DMS79 treated with DMSO at 0.1 percent for 48 hours (cell line): ENCODE results near the gene KCNE1.
"Not testable (repeated sequence)": the region's sequence is repeated elsewhere in the genome, so short reads cannot be mapped to it uniquely, and the experiment has no call there.

Source experiments
- DNase-seq: peaks from one replicate; lab custom pipeline; 2025; lab: John Stamatoyannopoulos, UW

The KCNE1 gene

DNA sequence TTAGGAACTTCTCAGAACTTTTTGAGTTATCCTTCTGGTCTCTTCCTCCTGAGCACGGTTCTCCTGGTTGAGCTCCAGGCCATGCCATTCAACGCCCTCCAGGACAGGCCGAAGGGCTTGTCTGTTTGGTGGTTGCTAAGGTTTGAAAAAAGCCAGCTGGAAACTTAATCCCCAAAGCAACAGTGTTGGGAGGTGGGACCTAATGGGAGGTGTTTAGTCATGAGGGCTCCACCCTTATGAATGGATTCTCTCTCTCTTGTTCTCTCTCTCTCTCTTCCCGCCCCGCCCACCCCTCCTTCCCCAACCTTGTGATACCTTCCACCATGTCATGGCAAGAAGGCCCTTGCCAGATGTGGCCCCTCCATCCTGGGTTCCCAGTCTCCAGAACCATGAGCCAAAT is 829 bp downstream of the KCNE1 start:
- DNase-seq, result no peak

DNA sequence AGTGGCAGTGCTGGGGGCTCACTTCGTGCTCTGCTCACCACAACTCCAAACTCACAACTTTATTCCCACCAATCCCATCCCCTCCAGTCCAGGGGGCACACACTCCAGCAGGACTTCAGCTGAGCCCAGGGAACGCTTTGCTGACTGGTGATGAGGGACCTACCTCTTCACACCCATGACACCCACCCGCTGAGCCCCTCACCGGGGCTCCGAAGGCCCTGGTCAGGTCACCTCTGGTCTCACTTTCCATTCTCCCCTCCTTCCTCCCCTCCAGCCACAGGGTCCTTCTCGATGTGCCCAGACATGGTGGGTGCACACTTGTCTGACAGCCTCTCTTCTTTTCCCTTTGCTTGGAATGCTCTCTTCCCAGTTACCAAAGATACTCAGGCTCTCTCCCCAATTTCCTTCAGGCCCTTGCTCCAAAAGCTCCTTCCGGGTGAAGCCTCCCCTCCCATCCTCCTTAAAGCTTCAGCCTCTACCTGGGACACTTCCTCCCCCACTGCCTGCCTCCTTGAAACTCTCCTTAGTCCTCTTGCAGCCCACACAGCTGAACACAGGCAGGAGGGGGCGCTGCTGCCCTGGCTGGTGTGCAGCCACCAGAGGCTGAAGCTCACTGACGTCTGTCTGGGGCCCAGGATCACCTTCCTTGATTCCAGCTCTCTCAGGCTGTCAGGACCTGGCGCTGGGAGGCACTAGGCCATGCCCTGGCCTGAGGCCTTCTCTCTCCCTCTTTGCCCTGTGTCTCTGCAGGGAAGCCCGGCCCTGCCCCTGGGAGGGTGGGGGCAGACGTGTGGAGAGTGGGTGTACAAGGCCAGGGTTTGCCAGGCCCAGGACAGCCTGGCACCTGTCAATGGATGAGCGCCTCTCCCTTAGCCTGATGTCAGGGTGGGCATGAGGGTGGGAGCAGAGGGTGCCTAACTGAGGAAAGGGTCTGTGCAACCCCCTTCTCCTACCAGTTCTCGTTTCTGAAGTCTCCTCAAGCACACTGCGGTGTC is 1.6 kb downstream of the KCNE1 start:
- no peak for DNase-seq

DNA sequence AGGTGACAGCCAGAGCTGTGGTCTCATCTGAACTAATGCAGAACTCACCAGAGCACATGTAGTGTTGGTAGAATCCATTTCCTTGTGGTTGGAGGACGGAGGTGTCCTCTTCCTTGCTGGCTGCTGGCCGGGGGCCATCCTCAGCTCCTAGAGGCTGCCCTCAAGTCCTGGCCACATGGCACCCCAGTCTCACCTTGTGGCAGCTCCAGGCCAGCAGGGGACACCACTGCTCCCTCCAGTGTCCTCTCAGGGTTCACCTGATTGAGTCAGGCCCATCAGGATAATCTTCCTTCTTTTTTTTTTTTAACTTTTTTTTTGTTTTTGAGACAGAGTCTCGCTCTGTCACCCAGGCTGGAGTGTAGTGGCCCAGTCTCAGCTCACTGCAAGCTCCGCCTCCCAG is 2.9 kb downstream of the KCNE1 start:
- no peak for DNase-seq

DNA sequence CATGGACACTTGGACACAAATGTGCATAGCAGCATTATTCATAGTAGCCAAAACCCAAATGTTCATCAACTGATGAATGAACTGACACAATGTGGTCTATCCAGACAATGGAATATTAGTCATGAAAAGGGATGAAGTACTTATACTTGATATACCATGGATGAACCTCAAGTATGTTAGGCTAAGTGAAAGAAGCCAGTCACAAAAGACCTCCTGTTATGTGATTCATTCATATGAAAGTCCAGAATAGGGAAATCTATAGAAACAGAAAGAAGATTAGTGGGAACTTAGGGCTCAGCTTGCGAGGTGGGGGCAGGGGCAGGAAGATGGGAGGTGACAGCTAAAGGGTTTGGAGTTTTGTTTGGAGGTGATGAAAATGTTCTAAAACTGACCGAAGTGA is 7.4 kb downstream of the KCNE1 start:
- DNase-seq, result no peak

DNA sequence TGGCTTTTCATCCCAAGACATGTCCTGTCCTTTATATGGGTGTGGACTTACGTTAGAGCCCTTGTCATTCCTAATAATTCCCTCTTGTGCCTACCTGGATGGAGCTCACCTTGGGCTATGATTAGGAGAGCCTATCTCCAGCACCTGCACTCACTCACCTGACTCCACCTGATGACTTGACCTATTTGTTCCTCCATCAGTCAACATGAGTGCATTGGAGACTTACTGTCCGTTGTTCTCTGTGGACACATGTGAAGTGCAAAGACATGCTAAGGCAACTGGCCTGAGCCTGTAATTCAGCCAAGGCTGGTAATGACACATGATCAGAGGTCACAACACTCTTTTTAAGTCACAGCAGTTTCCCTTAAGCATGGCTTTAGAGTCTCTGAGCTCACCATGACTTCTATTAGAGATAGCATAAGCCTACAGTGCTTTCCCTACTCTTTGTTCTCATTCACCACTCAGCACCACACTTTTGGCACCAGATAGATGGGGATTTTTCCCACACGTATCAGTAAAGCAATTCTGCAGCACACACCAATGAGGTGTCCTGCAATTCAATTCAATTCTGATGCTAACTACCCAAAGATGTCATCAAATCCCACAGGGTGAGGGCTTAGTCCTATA is 9.4 kb downstream of the KCNE1 start:
- DNase-seq, result no peak

DNA sequence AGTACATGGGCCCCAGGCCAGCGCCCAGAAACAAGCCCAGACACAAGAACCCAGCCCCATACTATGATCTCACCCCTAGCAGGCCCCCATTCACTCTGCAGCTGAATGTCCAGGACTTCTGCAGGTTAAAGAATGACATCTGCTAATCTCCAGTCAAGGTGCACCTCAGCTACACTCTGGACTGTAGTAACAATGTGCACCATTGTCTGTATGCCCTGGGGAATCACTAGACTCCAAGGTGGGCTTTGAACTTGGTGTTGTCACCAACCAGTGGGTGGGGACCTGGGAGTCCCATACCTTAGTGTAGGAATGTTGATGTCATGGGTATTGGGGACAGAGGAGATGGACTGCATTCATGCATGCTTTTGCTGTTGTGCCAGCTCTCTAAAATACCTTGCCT is 10.3 kb downstream of the KCNE1 start:
- DNase-seq, result no peak

DNA sequence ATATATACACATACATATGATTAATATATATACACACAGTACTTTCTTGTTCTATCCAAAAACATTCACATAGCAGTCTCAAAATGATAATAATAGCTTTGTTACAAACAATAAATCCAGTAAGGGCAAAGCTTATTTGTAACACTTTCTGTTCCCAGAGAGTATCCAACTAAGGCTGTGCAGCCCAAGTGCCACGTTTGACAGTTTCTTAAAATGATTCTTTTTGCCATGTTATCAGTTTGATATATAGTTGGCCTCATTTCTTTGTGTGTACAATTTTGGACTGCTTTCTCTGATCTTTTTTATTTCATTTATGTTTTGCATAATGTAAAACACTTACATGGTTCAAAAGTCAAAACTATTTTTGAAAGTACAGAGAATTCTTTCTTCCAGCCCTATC is 11.8 kb downstream of the KCNE1 start:
- no peak for DNase-seq

DNA sequence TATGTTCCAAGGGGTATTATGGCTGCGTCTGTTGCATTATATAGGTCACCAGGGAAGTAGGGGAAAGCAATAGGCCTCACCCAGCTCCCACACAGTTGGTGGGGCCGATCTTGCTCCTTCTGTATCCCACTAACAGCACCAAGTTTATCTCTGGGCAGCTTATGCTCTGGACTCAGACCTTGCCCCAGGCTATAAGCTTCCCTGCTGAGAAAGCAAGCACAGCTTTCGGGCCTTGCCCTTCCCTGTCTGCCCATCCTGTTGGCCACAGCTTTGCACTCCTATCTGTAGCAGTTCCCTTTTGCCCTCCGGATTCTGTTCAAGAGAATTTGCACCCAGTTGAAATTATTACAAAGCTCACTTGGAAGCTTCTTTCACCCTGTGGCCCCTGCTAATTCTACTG is 12.9 kb downstream of the KCNE1 start:
- DNase-seq, result no peak

DNA sequence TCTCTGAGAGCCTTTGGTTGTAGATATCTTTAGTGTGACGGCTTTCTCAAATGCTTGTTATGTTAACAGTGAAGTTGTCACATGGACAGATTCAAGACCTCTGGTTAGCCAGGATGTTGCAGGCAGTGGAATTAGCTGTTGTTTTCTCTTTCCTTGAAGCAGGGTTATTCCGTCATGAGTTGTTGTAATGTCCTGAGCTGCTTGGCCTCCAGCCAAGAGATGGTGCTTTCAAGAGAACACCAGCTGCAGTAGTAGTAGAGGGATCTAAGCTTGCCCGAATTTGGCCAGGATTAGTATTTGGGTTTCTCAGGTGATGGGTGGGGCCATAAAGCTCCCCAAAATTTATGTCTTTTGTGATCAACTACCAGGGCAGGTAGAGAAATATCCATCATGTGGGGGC is 13.4 kb downstream of the KCNE1 start:
- no peak for DNase-seq

DNA sequence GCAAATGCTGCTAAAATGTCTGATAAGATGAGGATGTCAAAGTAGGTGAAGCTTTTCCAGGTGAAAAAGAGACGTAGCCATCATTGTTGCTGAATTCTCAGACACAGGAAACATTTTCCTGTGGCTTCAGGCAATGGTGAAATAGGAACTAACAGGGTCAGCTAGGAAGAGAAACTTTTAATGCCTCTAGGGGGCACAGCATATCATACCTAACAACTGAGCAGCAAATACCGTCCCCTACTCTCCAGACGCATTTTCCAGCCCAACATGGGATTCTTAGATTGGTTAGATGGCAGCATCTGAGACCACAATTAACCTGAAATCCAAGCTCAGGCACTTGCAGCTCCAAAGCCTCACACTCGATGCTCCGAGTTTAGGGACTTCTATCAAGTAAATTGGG is 28.2 kb downstream of the KCNE1 start:
- not testable (repeated sequence) for DNase-seq

DNA sequence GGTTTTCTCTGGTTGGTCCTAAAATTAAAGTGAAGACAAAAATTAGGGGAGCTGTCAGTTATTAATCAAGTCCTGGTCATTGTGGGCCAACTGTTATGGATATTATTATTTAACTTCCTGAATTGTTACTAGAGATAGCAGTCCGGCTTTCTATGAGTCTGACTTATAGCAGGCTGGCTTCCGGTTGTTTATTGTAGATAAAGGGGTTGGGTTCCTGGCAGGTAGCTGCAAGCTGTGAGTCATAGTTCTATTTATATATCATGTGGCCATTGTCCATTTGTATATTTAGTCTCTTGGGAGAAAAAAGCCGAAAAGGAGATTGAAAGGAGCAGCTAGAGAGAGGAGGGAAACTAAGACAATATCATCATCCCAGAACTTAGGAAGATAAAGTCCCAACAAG is 28.6 kb downstream of the KCNE1 start:
- DNase-seq, result not testable (repeated sequence)

DNA sequence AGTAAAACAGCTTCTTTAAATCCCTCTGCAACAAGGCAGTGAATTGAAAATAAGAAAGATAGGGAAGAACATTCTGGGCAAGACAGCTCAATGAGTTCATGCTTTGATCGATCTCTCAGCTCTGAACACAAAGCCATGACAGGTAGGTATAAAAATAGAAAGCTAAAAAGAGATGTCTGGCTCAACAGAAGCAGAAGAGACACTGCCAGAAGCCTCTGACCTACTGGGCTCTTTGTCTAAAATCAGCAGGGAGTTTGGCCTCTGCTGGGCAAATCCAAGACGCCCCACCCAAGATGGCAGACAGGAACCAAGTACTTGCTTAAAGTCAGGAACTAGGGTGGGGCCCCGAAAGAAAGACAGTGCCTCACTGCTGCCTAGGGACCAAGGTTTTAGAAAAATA is 44.7 kb downstream of the KCNE1 start:
- DNase-seq, result not testable (repeated sequence)

DNA sequence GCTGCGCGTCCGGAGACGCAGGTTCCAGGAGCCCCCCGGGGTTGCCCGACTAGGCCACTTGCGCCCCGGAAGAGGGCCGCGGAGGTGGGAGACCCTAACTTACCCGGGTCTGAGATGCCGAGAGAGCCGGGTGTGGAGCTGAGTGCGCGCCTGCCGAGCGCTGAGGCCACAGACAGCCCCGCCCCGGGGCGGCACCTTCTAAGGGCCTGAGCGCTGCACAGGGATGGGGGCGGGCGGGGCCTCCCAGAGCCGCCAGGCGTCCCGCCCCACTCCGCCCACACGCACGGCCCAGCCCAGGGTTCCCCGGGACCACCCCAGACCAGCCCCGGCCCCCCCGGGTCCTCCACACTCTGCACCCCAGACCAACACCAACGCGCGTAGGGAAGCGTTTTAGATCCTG is 52.6 kb downstream of the KCNE1 start:
- not testable (repeated sequence) for DNase-seq

DNA sequence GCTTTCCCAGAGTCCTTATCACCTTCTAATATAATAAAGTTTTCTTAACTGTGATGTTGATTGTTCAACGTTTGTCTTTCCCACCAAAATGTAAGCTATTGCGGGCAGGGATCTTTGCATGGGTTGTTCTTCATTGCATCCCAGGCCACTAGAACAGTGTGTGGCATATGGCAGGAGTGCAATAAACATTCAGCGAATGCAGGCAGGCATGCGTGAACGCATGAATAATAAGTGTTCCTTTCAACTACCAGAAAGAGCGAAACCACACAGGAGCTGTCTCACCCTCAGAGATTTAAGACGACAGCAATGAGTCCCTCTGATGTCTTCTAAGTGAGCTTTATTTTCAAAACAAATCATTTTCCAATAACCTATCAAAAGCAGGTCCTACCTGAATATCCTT is 53.7 kb downstream of the KCNE1 start:
- not testable (repeated sequence) for DNase-seq

DNA sequence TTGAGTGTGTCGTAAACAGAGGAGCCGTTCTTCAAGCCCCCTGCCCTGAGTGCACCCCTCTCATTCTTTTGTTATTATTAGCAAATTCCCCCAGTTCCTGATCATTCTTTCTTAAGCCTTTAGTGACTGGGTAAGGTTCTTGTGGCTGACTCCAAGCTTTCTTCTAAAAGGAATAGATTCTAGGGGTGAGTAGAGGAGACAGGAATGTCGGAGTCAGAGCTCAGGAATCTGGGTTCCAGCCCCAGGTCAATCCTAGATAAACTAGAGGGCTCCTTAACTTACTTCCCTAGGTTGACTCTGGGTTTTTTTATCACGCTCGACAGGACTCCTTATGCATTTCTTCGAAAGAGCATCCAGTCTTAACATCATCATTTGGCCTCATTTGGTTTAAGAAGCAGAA is 55.8 kb downstream of the KCNE1 start:
- DNase-seq, result not testable (repeated sequence)

DNA sequence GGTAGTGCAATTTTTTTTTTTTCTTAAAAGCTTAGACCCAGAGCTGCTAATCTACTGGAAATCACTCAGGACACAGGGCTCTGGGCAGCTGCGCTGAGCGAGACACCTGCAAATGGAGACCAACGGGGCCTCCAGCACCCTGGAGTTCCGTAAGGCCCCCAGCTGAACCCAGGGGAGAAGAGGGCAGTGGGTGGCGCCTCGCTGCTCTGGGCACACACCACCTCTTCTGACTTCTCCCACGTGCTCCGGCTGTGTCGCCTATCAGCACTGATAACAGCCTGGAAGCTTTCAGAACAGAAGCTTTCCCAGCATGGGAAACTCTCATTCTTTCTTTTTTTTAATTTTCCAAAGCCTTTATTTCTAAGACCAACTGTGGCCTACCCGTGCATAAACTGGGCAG is 56.4 kb downstream of the KCNE1 start:
- not testable (repeated sequence) for DNase-seq

DNA sequence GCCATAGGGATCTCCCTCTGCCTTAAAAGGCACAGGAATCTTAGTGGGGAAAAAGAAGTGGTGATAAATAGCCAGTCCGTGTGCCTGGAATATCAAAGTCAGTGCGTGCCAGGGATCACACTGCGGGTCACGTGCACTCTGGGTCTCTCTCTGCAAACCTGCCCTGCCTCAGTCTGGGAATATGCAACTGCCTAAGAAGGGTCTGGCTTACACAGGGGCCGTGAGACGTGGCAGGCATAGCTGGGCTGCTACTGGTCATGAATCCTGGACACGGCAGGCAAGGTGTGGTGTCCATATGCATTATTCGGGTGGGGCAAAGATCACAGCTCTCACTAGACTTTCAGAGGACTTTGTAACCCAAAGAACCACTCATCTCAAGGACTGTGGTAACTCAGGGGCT is 65.0 kb downstream of the KCNE1 start:
- not testable (repeated sequence) for DNase-seq

DNA sequence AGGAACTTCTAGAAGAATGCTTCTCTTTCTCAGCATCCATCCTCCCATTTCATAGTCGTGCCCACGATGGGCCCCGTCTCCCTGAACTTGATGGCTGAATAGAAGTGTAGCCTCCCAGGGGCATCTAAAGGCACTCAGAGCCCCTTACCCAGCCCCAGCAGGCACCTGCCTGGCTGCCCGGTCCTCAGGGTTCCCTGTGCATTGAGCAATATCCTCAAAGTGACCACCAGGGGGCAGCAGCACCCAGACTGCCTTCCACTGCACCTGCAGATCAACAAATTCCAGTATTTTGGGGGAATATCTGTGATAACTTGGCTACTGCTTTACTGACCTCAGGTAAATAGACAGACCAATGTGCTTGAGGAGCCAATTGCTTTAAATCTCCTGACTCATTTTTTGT is 68.5 kb downstream of the KCNE1 start:
- DNase-seq, result not testable (repeated sequence)

DNA sequence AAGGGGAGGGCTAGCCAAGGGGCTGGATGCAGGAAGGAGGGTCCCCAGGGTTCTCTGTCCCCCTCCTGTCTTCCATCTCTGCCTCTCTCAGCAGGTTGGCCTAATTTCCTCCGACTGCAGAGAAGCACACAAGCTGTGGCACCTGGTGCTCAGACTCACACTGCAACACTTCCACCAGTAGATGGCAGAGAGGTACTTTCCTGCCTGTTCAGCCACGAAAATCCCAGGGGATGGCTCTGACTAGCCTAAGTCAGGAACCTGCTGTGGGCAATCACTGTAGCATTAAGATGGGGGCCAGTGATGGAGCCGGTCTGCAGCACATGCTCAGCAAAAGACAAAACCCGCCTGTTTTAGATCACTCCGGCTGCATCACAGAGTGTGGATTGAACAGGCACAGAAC is 82.3 kb downstream of the KCNE1 start:
- DNase-seq, result not testable (repeated sequence)

DNA sequence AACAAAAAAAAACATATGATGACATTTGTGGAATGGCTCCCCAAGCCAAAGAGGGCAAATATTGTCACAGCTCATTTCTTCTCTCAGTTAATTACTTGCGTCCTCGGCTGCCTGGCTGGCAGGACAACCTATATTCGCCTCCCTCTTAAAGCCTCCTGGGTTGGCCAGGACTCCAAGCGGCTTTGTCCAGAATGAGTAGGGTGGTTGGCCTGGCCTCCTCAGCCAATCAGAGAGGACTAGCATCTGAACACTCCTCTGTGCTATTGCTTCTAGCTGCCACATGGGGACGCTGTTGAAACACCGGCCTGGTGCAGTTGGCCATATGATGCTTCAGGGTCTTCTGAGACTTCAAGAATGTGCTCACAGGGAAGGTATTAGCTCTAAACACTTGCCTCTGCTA is 83.6 kb downstream of the KCNE1 start:
- DNase-seq, result not testable (repeated sequence)

DNA sequence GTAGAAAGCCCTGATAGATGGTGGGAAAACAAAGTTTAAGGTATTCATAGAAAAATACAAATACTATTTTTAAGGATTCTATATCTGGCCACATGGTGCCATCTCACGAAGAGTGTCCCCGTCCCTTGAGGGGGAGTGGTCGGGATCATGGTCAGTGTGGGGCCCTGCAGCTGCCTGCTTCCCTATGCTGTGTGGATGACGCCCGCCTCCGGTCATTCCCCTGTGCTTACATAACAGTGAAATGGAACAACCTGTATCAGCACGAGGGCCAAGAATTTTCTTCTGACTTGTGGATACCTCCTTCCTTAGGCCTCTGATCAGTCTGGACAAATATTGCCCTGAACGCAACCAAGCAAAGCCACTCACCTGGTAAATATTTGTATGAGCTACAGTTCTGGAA is 84.7 kb downstream of the KCNE1 start:
- DNase-seq, result not testable (repeated sequence)

DNA sequence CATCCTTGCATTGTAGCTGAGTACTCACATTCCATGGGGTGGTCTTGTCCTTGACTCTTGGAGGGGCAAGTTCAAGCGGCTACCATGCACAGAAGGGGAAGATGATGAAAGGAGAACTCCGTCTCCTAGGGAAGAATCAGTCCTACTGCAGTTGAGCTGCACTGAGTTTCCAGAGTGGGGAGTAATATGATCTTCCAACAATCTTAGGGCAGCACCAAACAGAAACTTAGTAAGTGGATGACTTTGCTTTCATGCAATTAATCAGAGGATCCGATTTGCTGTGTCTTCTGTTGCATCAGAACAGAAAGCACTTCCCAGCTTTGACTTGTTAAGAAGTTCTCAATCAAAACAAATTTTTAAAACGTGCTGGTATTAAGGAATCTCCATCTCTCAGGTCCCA is 88.2 kb downstream of the KCNE1 start, which contains the start of gene SMIM34:
TSS of gene SMIM34 (minus strand) at position 147 of the 400 bp plus-strand sequence. CDS start at position 35, 112 bp downstream.
- not testable (repeated sequence) for DNase-seq

DNA sequence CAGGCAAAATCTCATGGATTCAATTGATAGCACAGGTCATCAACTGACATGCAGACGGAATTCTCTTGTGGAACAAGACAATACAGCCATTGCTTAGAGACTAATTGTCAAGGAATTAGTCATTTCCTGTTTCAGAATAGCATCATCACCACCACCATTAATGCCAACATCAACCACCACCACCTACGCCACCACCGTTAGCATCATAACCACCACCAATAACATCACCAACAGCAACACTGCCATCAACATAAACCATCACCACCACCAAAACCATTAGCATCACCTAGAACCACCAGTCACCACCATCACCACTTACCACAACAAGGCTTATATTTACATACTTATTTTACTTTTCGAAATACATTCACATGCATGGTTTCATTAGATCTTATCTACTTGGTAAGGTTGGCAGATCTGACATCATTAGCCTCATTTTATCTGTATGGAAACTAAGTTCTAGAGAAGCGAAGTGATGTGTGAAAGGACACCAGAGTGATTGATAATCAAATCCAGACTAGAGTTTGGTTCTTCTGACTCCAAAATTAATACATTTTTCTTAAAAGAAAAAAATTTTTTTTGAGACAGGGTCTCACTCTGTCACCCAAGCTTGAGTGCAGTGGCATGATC is 94.4 kb downstream of the KCNE1 start:
- not testable (repeated sequence) for DNase-seq
